HG02610 (cell line): ENCODE results near the gene EFNA5.

Experiments used
- ATAC-seq: cut with Tn5 transposase; IDR thresholded peaks from one replicate; pipeline ENCODE4 v1.9.1; 2021; ENCODE audit warnings: mild to moderate bottlenecking, moderate library complexity; ENCODE audit not compliant: unreplicated experiment

The EFNA5 gene

DNA sequence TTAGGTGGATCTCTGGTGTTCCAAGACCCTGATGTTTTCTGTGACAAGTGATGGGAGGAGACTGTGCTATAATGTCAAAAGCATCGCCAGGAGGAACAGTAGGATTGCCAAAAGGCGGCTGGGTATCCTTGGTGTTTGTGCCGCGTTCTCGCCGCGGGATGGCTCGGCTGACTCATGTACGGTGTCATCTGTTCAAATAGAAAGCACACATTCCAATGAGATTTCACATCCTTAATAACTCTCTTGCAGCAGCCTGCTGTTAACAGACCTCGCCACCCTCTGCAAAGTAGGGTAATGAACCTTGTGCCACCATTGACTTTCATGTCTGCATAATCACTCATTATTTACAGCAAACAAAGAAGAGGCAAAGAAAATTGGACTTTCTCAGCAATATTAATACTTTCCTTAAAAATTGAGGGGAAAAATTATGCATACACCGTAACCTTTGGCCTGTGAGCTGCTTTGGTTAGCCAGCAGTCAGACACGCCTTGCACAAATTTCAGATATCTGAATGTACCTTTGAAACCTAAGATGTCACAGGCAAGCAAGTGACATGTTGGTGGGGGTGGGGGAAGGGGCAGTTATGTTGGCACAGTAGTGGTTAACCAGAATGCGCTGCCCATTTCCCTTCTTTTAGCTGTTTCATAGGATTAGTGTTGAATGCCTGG, 289.4 kb downstream of the EFNA5 start:
- no peak for ATAC-seq

DNA sequence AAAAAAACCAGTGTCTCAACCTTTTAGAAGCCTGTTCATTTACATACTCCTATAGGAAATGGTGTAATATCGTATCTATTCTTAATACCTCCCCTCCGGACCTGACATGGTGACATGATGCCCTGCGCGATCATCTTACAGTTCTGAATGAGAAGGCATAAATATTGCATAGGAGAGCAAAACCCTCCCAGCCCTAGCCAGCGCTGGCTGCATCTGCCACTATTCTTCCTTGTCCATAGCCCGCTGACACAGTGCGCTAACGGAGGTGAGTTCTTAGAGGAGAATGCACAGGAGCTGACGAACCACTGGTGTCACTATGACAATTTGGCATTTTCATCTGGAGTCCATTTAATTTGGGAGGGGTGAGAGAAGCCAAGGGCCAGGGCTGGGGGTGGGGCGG, 290.1 kb downstream of the EFNA5 start:
- ATAC-seq: no peak

DNA sequence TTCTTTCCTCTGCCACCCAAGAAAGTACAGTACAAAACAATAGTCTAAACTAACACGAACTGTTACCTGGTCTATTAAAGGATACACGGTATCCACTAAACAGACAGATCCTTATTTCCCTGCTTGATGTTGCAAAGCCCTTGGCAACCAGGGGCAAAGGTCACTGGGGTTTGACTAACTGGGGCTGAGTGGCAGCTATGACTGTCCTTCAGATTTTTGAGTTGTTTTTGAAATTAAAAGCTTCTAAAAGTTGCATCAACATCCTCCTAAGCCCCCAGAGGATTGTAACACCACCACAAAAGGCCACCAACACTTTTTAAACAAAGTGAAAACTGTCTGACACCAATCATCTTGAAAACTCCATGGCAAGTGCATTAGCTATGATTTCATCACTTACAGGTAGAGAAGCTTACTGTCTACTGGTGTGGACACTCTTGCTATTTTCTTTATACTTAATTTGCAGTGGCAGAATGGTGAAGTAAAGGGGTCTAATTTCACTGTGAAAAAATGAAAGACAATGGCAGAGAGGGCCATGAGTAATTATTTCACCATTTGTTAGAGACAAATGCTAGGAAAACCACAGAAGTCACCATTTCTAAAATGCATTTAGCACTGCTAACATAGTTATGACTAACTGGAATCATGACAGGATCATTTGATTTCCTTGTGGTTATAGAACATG, 292.4 kb downstream of the EFNA5 start:
- ATAC-seq: no peak

DNA sequence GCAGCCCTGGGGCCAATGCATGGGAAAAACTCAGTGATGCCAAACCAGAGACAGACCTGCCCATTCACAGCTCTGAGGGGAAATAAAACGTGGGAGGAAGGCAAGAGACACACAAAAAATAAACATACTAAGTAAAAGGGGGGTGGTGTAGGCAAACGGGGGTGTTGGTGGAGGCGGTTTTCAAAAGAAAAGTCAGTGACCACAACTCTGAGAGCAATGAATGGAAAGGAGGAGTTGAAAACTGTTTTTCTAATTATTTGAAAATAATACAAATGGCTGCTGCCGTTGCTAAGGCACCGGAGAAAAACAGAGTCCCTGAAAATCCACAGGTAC, 293.5 kb downstream of the EFNA5 start:
- no peak for ATAC-seq

DNA sequence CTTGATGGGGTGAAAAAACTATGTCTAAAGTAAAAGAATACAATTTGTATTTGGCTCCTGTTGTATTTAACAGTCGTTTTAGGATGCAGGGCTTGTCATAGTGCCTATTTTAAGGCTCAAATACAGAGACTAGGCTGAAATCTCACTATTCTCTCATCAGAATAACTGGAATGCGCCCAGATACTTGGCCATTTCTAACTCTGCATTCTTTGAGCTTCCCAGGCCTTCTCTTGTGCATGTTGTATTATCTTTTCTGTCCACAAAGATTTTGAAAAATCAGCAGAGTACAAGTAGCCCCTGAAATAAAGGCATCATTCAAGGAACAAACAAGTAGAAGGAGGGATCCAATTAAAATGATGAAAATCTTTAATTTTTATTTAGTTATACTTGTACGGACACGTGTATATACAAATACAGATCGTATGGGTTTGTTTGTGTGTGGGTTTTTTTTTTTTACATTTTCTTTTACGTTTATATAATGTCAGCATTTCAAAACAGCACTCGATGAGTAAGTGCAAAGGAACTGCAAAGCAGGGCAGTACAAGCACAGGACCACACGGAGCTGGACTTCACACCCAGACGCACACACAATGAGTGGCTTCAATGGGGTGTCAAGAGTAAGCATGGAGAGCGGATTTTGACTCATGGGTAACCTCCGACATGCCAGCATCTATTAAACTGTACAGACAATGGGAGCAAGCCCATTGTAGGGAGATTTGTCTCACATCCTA, 294.0 kb downstream of the EFNA5 start:
- ATAC-seq: no peak

DNA sequence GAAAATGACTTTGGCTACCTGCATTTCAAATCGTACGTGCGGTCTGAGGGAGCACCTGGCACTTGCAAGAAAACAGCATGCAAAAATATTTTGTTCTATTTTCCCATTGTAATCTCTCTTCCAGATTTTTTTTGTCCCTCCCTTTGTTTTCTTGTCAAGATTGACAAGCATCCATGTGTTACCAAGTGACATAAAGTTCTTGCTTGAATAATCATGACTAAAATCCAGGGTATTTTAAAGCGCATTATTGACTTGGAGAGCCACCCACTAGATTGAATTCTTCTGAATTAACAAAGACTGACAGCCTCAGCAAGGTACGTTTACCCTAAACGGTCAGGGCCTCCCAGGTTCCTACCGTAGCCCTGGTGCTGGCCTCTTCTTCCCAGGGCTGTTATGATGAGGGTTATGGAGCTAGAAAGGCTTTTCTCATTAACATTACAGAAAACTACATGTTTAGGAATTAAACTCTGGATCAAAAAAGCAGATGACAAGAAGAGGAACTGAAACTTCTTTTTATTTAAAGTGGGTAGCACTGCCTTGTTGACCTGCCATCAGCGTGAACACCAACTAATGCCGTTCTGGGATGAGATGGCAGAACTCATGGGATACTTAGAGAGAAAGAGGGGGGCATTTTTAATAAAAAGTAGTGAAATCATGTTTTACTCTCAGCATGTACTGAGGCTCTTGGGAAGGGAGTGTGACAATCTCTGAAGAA, 297.0 kb downstream of the EFNA5 start:
- no peak for ATAC-seq

DNA sequence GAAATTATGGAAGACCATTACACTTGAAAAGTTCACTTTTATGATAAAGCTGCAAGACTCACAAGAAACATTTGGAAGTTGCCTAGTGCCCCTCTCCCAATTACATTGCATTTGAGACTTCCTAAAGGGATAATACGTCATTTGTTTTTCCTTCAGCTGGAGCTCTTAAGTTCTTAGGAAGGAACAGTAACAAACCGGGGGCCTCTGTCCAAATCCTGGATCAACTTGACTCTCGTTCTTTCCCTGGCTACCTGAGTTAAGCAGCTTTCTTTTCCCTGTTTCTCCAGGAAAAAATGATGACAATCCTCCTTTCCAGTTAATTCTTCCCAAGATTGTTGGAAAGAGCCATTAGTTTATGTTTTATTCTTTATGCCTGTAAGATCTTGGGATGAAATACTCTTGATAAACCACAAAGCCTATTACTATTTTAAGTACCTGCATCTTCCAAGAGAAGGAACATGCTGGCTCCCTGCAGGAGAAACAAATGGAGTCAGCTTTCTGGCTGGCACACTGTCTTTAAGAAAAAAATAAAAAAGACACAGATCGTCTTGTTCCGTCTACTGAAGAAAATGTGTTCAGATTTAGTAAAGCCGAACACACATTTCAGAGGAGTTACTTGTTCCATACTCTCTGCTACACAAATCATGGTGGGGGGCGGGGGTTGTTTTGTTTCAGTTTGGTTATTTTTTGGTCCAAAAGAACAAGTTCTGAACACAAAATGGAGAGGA, 297.9 kb downstream of the EFNA5 start:
- no peak for ATAC-seq

DNA sequence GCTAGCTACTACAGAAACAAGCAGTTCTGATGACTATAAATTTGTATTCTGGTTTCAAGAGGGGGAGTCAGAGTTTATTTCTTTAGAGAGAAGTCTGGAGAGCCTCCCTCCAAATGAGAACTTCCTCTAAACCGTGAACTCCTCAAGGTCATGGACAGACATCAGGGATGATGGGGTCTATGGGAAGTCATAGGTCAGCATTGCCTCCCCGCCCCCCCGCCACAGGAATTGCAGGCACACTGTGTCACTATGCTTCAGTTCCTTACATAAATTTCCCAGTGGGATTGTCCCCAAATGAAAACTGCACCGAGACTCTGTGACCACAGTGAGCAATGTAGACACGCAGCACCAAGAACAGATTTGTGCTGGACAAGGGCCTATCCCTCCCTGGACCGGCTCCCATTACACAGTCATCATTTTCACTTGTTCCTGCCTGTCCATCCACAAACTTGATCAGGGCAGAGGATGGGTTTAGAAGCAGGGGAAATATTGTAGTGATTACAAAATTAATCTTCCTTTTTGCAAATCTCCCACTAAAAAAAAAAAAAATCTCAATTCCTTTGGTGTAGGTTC, 300.3 kb downstream of the EFNA5 start:
- ATAC-seq: no peak

DNA sequence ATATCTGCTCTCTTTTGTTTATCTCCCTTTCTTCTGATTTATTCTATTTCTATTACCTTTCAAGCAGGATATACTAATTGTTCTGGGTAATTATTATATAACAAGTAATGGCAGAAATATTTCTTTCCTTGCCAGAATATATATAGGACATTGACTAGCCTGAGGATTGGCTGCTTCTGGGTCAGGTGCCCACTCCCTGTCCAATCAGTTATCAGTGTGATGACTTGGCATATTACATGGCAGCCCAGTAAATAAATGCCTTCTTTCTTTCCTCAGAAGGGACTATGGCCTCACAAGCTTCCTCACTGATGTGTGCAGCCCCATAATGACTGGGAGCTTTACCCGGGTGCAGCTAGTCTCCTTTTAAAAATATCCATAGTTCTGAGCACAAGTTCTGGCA, 301.1 kb downstream of the EFNA5 start:
- ATAC-seq: no peak

DNA sequence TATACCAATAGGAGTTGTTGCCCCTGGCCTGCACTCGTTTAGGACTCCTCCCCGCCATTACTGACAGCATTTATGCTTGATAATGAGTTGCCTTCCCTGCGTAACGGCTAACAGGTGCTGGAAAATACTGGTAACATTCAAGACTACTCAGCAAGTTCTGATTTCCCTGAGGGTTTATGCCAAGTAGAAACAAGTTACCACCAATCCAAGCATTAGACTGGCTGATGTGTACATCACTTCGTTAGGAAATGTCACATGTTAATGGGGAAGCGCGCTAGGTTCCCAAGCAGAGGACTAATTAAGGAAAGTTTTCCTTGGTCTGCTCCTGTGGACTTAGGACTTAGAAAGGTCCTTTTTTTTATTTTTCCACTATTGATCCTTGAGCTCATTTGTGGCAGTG, 302.1 kb downstream of the EFNA5 start:
- ATAC-seq: no peak

DNA sequence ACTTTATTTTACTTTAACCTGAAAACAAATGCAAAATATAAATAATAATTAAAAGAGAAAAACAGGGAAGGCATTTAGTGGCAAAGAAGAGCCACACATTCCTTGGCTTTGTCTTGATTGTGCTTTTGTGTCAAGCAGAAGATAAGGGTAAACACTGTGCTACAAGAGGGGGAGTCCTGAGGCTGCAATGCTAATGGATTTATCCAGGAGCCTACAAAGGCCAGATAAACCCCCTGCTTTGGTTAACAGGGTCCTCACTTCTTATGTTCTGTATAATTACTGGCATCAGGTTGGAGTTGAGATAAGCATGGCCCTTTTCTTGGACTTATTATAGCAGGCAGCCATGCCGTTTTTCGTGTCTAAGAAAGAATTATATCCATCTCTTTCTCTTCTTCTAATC, 302.8 kb downstream of the EFNA5 start:
- no peak for ATAC-seq

DNA sequence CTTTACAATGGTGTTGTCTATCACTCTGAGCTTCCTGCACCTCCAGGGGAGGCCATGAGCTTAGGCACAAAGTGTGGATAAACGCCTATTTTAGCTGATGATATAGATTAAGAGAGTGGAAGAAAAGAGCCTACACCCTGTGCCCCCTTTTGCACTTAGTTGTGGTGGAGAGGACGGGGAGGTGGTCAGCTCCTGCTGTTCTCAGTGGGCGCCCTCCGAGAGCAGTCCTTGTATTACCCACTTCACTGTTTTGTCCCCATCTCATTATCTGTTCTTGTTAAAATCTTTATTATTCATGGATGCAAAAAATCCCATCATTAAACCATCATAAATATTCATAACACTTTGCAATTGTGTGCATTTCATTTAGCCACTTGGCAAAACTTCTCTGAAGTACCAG, 303.3 kb downstream of the EFNA5 start:
- ATAC-seq: no peak

DNA sequence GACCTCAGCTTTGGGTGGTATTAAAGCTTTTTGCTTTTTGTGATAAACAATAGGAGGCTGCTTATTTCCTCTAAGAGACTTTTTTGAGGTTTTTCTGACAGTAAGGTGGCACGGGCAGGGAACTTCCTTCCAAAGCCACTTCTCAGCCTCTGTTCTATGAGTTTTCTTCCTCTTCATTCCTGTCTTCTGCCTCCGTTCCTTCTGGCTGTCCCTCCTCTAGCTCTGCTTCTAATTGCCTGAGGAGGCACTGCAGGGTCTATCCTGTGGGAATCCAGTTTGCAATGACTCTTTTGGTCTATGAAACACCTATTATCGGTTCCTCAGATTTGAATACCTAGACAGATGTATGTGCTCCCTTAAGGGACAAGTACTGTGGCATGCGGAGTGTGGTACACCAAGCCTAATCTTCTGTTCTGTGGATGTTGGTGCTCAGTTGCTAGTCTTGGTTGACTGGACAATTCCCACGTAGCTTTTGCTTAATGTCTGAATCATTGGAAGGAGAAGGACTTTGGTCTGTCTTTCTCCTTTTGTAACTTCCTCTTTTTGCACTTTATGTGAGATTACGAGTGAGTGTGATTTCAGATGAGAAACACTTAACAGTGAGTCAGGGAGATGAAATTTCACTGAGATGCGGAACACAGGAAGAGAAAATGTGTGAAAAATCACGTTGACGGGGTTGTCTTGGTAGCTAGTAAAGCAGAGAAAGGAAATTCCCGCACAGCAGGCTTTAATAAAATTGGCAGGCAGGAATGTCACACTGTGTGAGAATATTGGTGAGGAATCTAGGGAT, 305.2 kb downstream of the EFNA5 start:
- peak; percentile 67 for ATAC-seq

DNA sequence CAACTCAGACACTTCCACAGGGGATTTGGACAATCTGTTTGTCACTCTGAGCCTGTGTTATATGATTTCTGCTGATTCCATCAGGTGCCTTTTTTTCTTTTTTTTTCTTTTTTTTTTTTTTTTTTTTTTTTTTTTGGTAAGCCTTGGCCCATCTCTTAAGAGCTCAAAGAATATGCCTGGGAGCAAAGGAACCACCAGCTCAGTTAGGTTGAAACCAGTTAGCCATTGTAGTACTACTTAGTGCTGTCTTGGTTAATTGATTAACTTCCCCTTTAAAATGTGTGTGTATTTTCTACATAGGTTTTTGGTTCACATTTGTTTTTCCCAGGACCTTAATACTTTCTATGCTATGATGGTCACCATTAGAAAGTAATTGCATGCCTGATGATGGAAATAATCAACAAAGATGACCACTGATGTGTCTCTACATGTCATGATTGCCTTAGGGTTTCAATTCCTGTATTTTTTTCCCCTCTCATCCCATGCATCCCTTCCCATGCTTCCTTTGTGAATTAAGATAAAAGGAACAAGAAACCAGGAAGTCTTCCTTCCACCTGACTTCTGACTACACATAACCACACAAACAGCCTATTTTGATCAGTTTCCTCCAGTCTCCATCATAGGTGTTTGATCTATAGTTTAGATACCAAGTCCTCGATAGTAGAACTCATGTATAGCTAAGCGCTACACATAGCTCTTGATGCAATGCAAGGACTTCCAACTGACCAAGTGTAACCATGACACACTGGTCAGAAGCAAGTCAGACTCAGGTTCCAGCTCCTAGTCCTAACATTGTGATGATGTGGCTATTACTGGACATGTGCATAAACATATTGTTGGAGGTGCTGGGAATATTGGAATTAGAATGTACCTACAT, 306.1 kb downstream of the EFNA5 start:
- peak; percentile 10 for ATAC-seq

DNA sequence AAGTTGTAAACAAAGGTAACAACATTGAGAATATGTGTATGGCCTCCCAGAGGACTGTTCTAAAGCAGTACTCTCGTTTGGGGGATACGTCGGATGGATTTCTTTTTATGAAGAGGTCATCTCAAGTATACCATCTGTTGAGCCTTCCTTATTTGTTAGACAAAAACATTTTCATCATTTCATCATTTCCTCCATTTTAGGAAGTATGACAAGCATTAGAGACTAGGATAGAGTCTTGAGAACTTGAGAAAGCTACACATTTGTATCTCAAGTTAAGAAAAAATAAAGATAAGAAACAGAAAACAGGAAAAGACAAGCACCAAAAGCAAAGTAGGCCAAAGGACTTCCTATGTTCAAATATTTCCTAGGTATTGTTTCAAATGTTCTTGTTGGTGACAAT, 307.0 kb downstream of the EFNA5 start:
- ATAC-seq: no peak

DNA sequence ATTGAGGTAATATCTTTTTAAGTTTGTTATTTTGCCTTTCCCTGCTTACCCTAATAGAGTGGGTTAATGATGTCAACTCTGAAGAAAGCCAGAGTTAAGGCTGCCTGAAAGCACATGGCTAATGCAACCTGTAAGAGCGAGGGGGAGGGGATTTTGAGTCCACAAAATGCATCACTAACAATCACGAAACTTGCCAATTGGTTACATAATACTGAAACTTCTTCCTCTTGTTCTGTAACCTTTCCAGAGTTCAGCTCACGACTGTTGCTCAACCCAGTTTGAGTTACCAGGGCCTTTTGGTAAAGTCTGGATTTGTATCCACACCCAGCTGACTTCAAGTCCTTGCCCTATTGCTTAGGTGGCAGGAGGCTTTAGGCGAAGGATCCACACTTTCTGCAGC, 308.8 kb downstream of the EFNA5 start:
- ATAC-seq: no peak

DNA sequence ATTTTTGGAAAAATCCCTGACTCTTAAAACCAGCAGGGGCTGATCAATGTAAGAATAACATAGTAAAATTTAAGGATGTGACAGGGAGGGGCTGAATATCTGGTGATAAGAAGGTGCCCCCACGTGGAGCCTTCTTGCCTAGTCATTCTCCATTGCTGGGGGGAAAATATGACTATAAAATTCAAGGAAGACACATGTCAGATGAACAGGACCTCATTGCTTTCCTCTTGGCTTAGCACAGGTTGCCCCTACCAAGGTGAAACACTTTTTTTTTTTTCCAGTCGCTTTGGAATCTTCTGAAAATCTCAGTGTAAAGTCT, 310.9 kb downstream of the EFNA5 start:
- ATAC-seq: no peak

DNA sequence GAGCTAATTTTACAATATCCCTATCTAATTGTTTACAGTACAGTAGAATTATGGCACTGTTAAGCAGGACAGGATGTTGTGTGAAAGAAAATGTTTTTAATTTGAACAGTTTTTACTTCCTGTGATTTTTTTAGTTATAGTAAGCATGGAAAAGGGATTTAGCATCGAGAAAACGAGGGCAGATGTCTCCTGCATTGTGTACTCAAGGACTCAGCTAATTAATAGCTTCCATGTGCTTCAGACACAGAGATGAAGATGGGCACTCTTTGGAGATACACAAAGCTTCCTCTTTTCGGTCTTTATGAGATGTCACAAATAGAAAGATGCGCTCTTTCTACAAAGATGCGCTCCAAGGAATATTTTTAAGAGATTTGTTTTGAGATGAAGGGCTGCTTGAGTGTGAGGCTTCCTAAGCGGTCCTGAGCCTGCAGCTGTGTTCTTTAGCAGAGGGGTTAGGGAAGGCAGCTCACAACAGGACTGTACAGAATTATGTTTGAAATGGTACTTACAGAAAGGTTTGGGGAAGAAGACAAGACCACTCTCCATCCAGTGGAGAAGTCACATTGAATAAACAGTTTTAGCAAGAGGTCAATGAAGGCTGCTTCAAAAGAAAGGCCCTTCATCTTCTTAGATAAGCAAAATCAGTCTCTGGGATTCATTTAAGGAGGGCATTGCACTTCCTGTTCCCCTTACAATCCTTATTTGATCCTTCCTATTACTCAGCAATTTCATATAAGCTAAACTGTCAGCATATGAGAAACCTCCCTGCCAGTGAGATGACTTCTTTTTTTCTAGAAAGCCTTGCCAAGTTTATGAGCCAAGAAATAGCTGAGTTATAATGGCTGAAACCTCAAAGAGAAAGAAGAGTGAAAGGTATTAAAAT, 311.5 kb downstream of the EFNA5 start:
- ATAC-seq: no peak
